ENCODE measurements around the gene PHC1. TPM values are rescaled to one million over a fixed set of nuclear protein-coding genes. Genes with fewer than 3 reads are reported as not detected.
"Not testable (repeated sequence)": the region's sequence is repeated elsewhere in the genome, so short reads cannot be mapped to it uniquely, and the experiment has no call there.

The PHC1 gene
- total and polyA plus RNA-seq, 7 donors = 11.3 to 27.1 (median 17.7) TPM

DNA sequence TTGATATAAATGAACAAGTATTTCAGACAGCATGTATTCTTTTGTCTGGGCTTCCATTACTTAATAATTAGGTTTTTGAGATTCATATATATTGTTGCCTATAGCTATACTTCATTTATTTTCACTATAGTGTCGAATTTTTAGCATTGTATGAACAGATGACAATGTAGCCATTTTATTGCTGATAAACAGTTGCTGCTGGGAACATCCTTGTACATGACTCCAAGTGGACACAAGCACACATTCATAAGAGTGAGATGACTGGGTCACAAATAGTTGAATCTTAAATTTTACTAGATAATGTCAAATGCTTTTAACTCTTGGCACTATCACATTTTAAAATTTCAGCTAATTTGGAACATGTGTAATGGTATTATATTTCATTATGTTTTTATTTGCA lies 19.3 kb upstream of the PHC1 start:
- Histone ChIP-seq H3K4me3 (no peak overlapping the region), H3K36me3 (ENCODE audit: insufficient read depth in 1 of 2, low read depth in 1 of 2) (no peaks in the 10 kb centered on the region), H3K4me1 (no peaks in the 10 kb centered on the region), H3K9me3 (no peaks in the 10 kb centered on the region), H3K27ac (no peak overlapping the region), H3K27me3 (ENCODE audit: insufficient read depth in 3 of 3, low read length in 2 of 3) (peaks cover 0 to 6% (median 0%) of the 10 kb centered on the region in 3 donors)
- ATAC-seq (no peak), DNase-seq (no peak)
- intact Hi-C loops (cut with DNase I) = no loop called here
- 52 to 72% (median 57%) methylated on average over 1 of the region's 1 CpG for WGBS, 3 donors
- TF ChIP-seq, protein P1, sequence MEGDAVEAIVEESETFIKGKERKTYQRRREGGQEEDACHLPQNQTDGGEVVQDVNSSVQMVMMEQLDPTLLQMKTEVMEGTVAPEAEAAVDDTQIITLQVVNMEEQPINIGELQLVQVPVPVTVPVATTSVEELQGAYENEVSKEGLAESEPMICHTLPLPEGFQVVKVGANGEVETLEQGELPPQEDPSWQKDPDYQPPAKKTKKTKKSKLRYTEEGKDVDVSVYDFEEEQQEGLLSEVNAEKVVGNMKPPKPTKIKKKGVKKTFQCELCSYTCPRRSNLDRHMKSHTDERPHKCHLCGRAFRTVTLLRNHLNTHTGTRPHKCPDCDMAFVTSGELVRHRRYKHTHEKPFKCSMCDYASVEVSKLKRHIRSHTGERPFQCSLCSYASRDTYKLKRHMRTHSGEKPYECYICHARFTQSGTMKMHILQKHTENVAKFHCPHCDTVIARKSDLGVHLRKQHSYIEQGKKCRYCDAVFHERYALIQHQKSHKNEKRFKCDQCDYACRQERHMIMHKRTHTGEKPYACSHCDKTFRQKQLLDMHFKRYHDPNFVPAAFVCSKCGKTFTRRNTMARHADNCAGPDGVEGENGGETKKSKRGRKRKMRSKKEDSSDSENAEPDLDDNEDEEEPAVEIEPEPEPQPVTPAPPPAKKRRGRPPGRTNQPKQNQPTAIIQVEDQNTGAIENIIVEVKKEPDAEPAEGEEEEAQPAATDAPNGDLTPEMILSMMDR (IDR thresholded peaks at IDR 0.05) = no peak

DNA sequence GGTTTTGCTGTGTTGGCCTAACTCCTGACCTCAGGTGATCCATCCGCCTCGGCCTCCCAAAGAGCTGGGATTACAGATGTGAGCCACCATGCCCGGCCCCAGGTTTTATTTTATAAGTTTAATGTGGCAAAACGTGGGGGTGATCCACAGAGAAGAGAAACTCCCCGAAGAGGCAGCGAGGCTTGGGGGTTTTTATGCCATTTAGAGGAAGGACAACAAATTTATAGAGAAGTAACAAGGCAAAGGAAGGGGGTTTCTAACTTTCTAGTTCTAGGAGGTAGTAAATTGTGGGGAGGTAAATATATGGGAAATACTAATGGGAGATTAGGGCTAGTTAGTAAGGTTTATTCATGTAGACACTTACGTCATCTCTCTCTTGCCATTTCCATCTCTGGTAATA lies 17.2 kb upstream of the PHC1 start:
- Histone ChIP-seq H3K4me1 (no peaks in the 10 kb centered on the region), H3K27me3 (ENCODE audit: insufficient read depth in 3 of 3, low read length in 2 of 3) (peaks cover 0 to 6% (median 0%) of the 10 kb centered on the region in 3 donors), H3K36me3 (ENCODE audit: insufficient read depth in 1 of 2, low read depth in 1 of 2) (no peaks in the 10 kb centered on the region), H3K4me3 (no peak overlapping the region), H3K9me3 (no peaks in the 10 kb centered on the region), H3K27ac (no peak overlapping the region)
- 89 to 93% (median 90%) methylated on average over 7 of the region's 7 CpGs for WGBS, 3 donors
- no peak for ATAC-seq
- intact Hi-C loops (cut with DNase I) = no loop called here
- TF ChIP-seq, protein P1 (IDR thresholded peaks at IDR 0.05) = no peak
- DNase-seq = no peak

DNA sequence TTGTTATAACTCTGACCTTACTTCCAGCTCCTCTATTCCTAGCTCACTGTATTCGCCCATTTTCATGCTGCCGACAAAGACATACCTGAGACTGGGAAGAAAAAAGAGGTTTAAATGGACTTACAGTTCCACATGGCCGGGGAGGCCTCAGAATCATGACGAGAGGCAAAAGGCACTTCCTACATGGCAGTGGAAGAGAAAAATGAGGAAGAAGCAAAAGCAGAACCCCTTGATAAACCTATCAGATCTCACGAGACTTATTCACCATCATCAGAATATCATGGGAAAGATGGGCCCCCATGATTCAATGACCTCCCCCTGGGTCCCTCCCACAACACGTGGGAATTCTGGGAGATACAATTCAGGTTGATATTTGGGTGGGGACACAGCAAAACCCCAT lies 14.5 kb upstream of the PHC1 start:
- TF ChIP-seq, protein P1 (IDR thresholded peaks at IDR 0.05) = no peak
- intact Hi-C loops (cut with DNase I) = no loop called here
- H3K4me3 ChIP-seq = no peak overlapping the region
- no peaks in the 10 kb centered on the region for H3K9me3 ChIP-seq
- no peak for ATAC-seq
- no peaks in the 10 kb centered on the region for H3K4me1 ChIP-seq
- WGBS, 3 donors = 85 to 88% (median 88%) methylated on average over 6 of the region's 6 CpGs
- H3K36me3 ChIP-seq (ENCODE audit: insufficient read depth in 1 of 2, low read depth in 1 of 2) = no peaks in the 10 kb centered on the region
- no peak overlapping the region for H3K27ac ChIP-seq
- peaks cover 0 to 6% (median 0%) of the 10 kb centered on the region in 3 donors for H3K27me3 ChIP-seq (ENCODE audit: insufficient read depth in 3 of 3, low read length in 2 of 3)
- no peak for DNase-seq

DNA sequence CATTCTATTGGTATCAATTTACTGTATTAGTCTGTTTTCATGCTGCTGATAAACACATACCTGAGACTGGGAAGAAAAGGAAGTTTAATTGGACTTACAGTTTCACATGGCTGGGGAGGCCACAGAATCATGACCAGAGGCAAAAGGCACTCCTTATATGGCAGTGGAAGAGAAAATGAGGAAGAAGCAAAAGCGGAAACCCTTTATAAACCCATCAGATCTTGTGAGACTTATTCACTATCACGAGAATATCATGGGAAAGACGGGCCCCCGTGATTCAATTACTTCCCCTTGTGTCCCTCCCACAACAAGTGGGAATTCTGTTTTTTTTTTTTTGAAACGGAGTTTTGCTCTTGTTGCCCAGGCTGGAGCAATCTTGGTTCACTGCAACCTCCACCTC lies 11.6 kb upstream of the PHC1 start:
- WGBS, 3 donors = 68 to 74% (median 73%) methylated on average over 5 of the region's 5 CpGs
- H3K27me3 ChIP-seq (ENCODE audit: insufficient read depth in 3 of 3, low read length in 2 of 3); H3K9me3 ChIP-seq; DNase-seq; H3K36me3 ChIP-seq (ENCODE audit: insufficient read depth in 1 of 2, low read depth in 1 of 2); H3K27ac ChIP-seq; H3K4me1 ChIP-seq; ATAC-seq; intact Hi-C loops (cut with DNase I); H3K4me3 ChIP-seq: not testable (repeated sequence)

DNA sequence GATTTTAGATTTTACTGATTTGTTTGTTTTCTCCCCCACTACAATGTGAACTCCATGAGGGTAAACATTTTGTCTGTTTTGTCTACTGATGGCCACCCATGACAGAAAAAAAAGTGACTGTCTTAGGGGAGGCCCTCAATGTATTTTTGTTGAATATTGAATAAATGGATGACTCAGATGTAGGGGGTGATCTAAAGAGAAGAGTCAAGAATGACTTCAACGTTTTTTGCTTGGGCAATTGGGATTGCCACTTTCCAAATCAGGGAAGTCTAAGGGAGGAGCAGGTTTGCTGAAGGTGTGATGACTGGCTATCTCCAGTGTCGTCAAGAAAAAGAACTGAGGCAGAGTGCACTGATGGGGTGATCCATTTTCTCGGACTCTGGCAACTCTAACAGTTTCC lies 10.7 kb upstream of the PHC1 start:
- intact Hi-C loops (cut with DNase I) = no loop called here
- 74 to 77% (median 76%) methylated on average over 3 of the region's 3 CpGs for WGBS, 3 donors
- TF ChIP-seq, protein P1 (IDR thresholded peaks at IDR 0.05) = no peak
- H3K4me3 ChIP-seq = no peak overlapping the region
- H3K36me3 ChIP-seq (ENCODE audit: insufficient read depth in 1 of 2, low read depth in 1 of 2) = no peaks in the 10 kb centered on the region
- no peak for DNase-seq
- no peaks in the 10 kb centered on the region for H3K9me3 ChIP-seq
- H3K4me1 ChIP-seq = no peaks in the 10 kb centered on the region
- H3K27me3 ChIP-seq (ENCODE audit: insufficient read depth in 3 of 3, low read length in 2 of 3) = no peaks in the 10 kb centered on the region
- no peak for ATAC-seq
- H3K27ac ChIP-seq = no peak overlapping the region

Data from psoas muscle (tissue), 8 donors.